SH-SY5Y (cell line): ENCODE data around the gene CDC42EP1.

Source experiments
- GATA2 ChIP-seq: IDR thresholded peaks from 2 replicates; pipeline ENCODE4 v1.6.1; 2011; ENCODE audit warnings: mild to moderate bottlenecking, low read depth, low read length
- GATA3 ChIP-seq: IDR thresholded peaks from 2 replicates; pipeline ENCODE4 v1.6.1; 2011; ENCODE audit warnings: low read depth, mild to moderate bottlenecking, low read length, moderate library complexity

- TF ChIP-seq GATA3 (no peak), GATA2 (no peak)
Measured at GRCh38 chr22:37561212-37562048, 1.1 kb downstream of the CDC42EP1 start.
